Stimulated activated CD8-positive, alpha-beta memory T cell treated with anti-CD3 and anti-CD28 coated beads, Interleukin-7, amount 100 ng/mL, for 24 hours (primary cell): ENCODE results near the gene MNS1.
"Not testable (repeated sequence)": the region's sequence is repeated elsewhere in the genome, so short reads cannot be mapped to it uniquely, and the experiment has no call there.

ENCODE experiments used
- DNase-seq: peaks from one replicate; pipeline ENCODE4 v3.0.0-alpha.2; 2020; ENCODE audit warnings: low read depth

MNS1 gene, protein sequence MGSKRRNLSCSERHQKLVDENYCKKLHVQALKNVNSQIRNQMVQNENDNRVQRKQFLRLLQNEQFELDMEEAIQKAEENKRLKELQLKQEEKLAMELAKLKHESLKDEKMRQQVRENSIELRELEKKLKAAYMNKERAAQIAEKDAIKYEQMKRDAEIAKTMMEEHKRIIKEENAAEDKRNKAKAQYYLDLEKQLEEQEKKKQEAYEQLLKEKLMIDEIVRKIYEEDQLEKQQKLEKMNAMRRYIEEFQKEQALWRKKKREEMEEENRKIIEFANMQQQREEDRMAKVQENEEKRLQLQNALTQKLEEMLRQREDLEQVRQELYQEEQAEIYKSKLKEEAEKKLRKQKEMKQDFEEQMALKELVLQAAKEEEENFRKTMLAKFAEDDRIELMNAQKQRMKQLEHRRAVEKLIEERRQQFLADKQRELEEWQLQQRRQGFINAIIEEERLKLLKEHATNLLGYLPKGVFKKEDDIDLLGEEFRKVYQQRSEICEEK

GRCh38 chr15:56464893-56465520, at the start of gene MNS1:
Gene MNS1 (minus strand): TSS chr15:56465137. CDS start chr15:56464972, 165 bp downstream.
- DNase-seq = peak; percentile 42

DNA sequence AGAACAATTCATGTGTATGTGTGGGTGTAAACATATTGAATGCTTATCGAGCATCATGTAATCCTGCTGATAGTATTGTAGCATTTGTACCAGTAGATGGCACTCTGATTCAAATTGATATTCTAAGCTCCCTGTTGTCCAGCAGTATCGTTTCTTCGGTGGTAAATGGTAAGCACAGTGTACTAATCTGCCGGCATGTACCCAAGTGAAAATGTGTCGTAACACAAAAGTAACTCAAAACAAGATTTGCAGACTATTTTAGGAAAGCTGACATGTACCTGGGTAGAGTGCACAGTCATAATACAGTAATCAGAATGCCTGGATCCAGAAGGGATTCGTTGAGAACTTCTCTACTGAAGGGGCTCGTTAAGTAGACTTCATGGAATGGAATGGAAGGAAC, 31.7 kb upstream of the MNS1 start:
- no peak for DNase-seq

GRCh38 chr15:56495533-56495932, 30.6 kb upstream of the MNS1 start:
- DNase-seq = no peak

DNA sequence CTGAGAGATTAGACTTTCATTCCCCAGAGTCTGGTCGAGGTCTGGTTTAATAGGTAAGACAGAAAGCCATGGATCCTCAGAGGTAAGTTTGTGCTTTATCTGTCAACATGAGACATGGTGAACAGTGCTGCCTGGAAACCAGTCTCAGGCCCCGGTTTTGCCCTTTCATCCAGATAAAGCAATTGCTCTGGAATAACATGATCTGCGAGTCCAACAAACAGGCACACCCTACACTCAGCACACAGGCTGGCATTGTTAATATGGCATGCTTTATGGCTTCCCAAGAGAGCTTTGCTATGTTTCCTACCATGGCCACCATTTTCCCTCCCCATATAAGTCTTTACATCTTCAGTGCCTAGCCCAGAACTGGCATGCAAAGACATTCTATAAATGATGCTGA, 30.1 kb upstream of the MNS1 start:
- DNase-seq = no peak

- no peak for DNase-seq
Measured at GRCh38 chr15:56492791-56493555, 28.0 kb upstream of the MNS1 start.

DNA sequence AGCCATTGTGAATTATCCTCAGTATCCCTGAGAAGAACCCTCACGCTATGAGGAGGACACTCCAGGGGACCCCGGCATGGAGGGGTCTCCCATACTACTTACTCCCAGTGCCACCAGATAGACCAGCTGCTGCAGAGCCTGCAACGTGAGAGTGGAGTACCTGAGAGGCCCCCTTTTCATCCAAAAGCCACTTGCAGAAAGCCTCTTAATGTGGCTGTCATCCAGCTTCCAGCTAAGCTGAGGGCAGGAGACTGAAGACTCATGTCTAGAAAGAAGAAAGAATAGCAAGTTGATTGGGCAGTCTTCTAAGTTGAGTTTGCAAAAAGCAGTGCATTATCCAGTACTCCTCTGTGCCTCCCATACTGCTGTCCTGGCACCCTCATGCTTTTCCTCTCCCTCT, 27.3 kb upstream of the MNS1 start:
- no peak for DNase-seq

GRCh38 chr15:56491110-56491722, 26.3 kb upstream of the MNS1 start:
- DNase-seq = peak; percentile 19

GRCh38 chr15:56490461-56490860, 25.5 kb upstream of the MNS1 start:
- DNase-seq = no peak

- DNase-seq = not testable (repeated sequence)
Measured at GRCh38 chr15:56486206-56486605, 21.3 kb upstream of the MNS1 start.

- not testable (repeated sequence) for DNase-seq
Measured at GRCh38 chr15:56485426-56485825, 20.5 kb upstream of the MNS1 start.

DNA sequence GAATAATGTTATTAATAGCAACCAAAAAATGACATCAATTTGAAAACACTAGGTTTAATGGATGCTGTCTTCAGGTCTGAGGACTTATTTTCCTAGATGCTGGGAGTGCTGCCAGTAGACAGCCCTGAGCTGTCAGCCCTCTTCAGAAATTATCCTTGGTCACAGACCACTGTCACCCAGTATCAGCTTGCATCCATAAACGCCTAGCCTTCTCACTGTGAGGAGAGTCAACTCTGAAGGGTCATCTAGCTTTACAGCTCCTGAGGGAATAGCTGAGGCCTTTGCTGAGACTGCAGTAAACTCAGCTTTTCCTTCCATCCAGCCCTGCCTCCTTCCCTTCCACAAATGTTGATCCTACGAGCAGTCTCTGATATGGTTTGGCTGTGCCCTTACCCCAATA, 19.4 kb upstream of the MNS1 start:
- DNase-seq = no peak

- DNase-seq = no peak
Measured at GRCh38 chr15:56475351-56475750, 10.4 kb upstream of the MNS1 start.

GRCh38 chr15:56473017-56473416, 8.1 kb upstream of the MNS1 start:
- no peak for DNase-seq

GRCh38 chr15:56472278-56472677, 7.3 kb upstream of the MNS1 start:
- DNase-seq = no peak

GRCh38 chr15:56471440-56472069, 6.6 kb upstream of the MNS1 start:
- DNase-seq = no peak

GRCh38 chr15:56469483-56469882, 4.5 kb upstream of the MNS1 start:
- DNase-seq = no peak

GRCh38 chr15:56468401-56468800, 3.5 kb upstream of the MNS1 start:
- no peak for DNase-seq

- no peak for DNase-seq
Measured at GRCh38 chr15:56467616-56468015, 2.7 kb upstream of the MNS1 start.

DNA sequence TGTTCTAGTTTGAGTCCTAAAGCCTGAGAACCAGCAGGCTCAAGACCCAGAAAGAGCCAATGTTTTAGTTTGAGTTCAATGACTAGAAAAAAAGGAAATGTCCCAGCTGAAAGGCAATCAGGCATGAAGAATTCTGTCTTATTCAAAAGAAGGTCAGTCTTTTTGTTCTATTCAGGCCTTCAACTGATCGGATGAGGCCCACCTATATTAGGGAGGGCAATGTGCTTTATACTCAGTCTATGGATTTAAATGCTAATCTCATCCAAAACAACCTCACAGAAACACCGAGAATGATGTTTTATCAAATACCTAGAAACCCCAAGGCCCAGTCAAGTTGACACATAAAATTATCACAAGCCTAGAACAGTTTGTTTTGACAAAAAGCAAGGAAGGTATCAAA, 4.0 kb downstream of the MNS1 start:
- no peak for DNase-seq

GRCh38 chr15:56460071-56460470, 4.9 kb downstream of the MNS1 start:
- no peak for DNase-seq

DNA sequence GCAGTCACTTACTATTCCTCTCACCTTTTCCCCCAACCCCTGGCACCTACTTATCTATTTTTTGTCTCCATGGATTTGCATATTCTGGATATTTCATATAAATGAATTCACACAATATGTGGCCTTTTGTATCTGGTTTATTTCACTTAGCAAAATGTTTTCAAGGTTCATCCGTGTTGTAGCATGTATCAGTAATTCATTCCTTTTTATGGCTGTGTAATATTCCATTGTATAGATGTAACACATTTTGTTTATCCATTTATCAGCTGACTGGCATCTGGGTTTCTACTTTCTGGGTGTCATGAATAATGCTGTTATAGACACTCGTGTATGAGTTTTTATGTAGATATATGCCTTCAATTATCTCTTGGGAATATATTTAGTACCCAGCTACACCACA, 5.8 kb downstream of the MNS1 start:
- DNase-seq = no peak

DNA sequence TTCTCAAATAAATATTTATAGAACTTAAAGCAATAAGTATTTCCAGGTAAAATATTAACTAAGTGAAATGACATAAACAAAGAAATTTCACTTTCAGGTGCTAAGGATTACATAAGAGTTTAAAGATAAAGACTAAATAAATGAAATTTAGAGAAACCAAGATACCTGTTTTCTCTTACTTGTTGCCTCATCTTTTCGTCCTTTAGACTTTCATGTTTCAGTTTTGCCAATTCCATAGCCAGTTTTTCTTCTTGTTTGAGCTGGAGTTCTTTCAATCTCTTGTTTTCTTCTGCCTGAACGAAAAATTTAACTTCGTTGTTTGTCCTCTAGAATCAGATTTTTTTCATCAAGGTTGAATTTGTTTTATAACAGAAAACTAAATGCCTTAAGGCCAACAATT, 8.7 kb downstream of the MNS1 start:
- no peak for DNase-seq
